HepG2 (cell line): Measurements from ENCODE around the gene MEF2A. TPM values are rescaled to one million over a fixed set of nuclear protein-coding genes. Genes with fewer than 3 reads are reported as not detected.

Experiments used
- ASH2L ChIP-seq: fragments of 300-600, 200-600 bp; sonication (generic); IDR thresholded peaks from 2 replicates; pipeline ENCODE4 v1.7.0; 2017; ENCODE audit warnings: low read depth, mild to moderate bottlenecking, moderate library complexity, mixed read lengths, low read length; ENCODE audit not compliant: insufficient read length
- CBX5 ChIP-seq: sonication (generic); formaldehyde crosslinking; IDR thresholded peaks from 2 replicates; pipeline ENCODE4 v1.4.0; 2020; ENCODE audit warnings: missing genetic modification reagents, borderline replicate concordance
- CENPT ChIP-seq: sonication (generic); formaldehyde crosslinking; IDR thresholded peaks from 2 replicates; pipeline ENCODE4 v1.8.0; 2022; ENCODE audit warnings: low read depth, mild to moderate bottlenecking, moderate library complexity, missing genetic modification reagents
- HMG20A ChIP-seq: IDR thresholded peaks from 2 replicates; pipeline ENCODE4 v1.6.1; 2016; ENCODE audit warnings: borderline replicate concordance
- JUND ChIP-seq: sonication (generic); formaldehyde crosslinking; IDR thresholded peaks from 2 replicates; pipeline ENCODE4 v1.8.0; 2022; ENCODE audit warnings: mild to moderate bottlenecking, missing genetic modification reagents
- MYC ChIP-seq: sonication (generic); formaldehyde crosslinking; IDR thresholded peaks from 2 replicates; pipeline ENCODE4 v1.9.0; 2021; ENCODE audit warnings: missing genetic modification reagents, borderline replicate concordance
- POLR2A ChIP-seq, 2 experiments: IDR thresholded peaks; 2 replicates each; pipeline ENCODE4 v1.6.1; 2011; ENCODE audit warnings: low read depth in 2 of 2, low read length in 2 of 2, mild to moderate bottlenecking in 1 of 2, moderate library complexity in 1 of 2; ENCODE audit not compliant: insufficient read depth in 1 of 2
- PRPF4 ChIP-seq: fragments of 200-400 bp; formaldehyde crosslinking; IDR thresholded peaks from 2 replicates; pipeline ENCODE4 v1.6.1; 2016; ENCODE audit warnings: low read length, low read depth; ENCODE audit not compliant: poor library complexity, severe bottlenecking
- SALL1 ChIP-seq: sonication (generic); formaldehyde crosslinking; IDR thresholded peaks from 2 replicates; pipeline ENCODE4 v1.8.0; 2022; ENCODE audit warnings: mild to moderate bottlenecking, missing genetic modification reagents
- SMARCE1 ChIP-seq: fragments of 450-650 bp; IDR thresholded peaks from 2 replicates; pipeline ENCODE4 v1.6.1; 2017; ENCODE audit warnings: borderline replicate concordance
- SP2 ChIP-seq: sonication (generic); formaldehyde crosslinking; IDR thresholded peaks from 2 replicates; pipeline ENCODE4 v1.5.1; 2020; ENCODE audit warnings: mild to moderate bottlenecking, missing genetic modification reagents
- SUZ12 ChIP-seq: fragments of 150-350 bp; IDR thresholded peaks from 2 replicates; pipeline ENCODE4 v1.6.1; 2014; ENCODE audit warnings: low read depth, low read length
- TMF1 ChIP-seq: sonication (generic); formaldehyde crosslinking; IDR thresholded peaks from 2 replicates; pipeline ENCODE4 v1.8.1; 2022; ENCODE audit warnings: low read depth, missing genetic modification reagents
- ZBTB20 ChIP-seq: sonication (generic); formaldehyde crosslinking; IDR thresholded peaks from 2 replicates; pipeline ENCODE4 v1.8.1; 2023; ENCODE audit warnings: missing genetic modification reagents, low read depth, mild to moderate bottlenecking, borderline replicate concordance
- ZEB1 ChIP-seq: IDR thresholded peaks from 2 replicates; pipeline ENCODE4 v1.6.1; 2012; ENCODE audit warnings: mild to moderate bottlenecking, low read depth, inconsistent platforms; ENCODE audit not compliant: insufficient replicate concordance
- ZNF12 ChIP-seq: sonication (generic); formaldehyde crosslinking; IDR thresholded peaks from 2 replicates; pipeline ENCODE4 v1.5.0; 2020; ENCODE audit warnings: missing genetic modification reagents
- ZNF644 ChIP-seq: IDR thresholded peaks from 2 replicates; pipeline ENCODE4 v1.6.1; 2016; ENCODE audit warnings: low read depth
- ZNF761 ChIP-seq: sonication (generic); formaldehyde crosslinking; conservative IDR thresholded peaks from 2 replicates; pipeline ENCODE4 v1.4.0; 2020; ENCODE audit warnings: mild to moderate bottlenecking, missing genetic modification reagents
- ZNF878 ChIP-seq: sonication (generic); formaldehyde crosslinking; IDR thresholded peaks from 2 replicates; pipeline ENCODE4 v1.8.1; 2023; ENCODE audit warnings: mild to moderate bottlenecking, missing genetic modification reagents, moderate library complexity
- polyA plus RNA-seq, 8 experiments: library from polyadenylated mRNA; depleted of rRNA in 3 of 8; stranded (reverse) in 7 of 8; unstranded in 1 of 8; fragments of >200 nt; fragmentation: Illumina TruSeq in 4 of 8; extraction: Trizol in 4 of 8; gene quantifications; 2 replicates each; pipeline versions ENCODE4 v1.2.1 to v1.2.3, GENCODE V29; 2011 to 2016; ENCODE audit warnings: low read depth in 4 of 8, missing spikeins in 1 of 8, mixed read lengths in 1 of 8; ENCODE audit not compliant: insufficient read depth in 1 of 8
- total RNA-seq, 5 experiments: library from RNA; depleted of rRNA; stranded (reverse); fragments of >200 nt; fragmentation: Illumina TruSeq; extraction: Trizol; gene quantifications; 2 replicates each; pipeline ENCODE4 v1.2.3, GENCODE V29; 2016; ENCODE audit warnings: low read depth in 1 of 5
- TF ChIP-seq, protein P1 (sequence below): sonication (generic); formaldehyde crosslinking; IDR thresholded peaks from 2 replicates; pipeline ENCODE4 v1.8.0; 2022; ENCODE audit warnings: missing genetic modification reagents, low read depth, mild to moderate bottlenecking, borderline replicate concordance
- TF ChIP-seq, protein P2 (sequence below): sonication (generic); formaldehyde crosslinking; IDR thresholded peaks from 2 replicates; pipeline ENCODE4 v1.8.0; 2022; ENCODE audit warnings: missing genetic modification reagents, mild to moderate bottlenecking, inconsistent platforms, borderline replicate concordance
- TF ChIP-seq, protein P3 (sequence below): sonication (generic); formaldehyde crosslinking; IDR thresholded peaks from 2 replicates; pipeline ENCODE4 v1.4.0; 2020; ENCODE audit warnings: missing genetic modification reagents
- TF ChIP-seq, protein P4 (sequence below): sonication (generic); formaldehyde crosslinking; IDR thresholded peaks from 2 replicates; pipeline ENCODE4 v1.5.0; 2020; ENCODE audit warnings: mild to moderate bottlenecking, missing genetic modification reagents, borderline replicate concordance

MEF2A gene
- total and polyA plus RNA-seq, 2 of the 13 experiments (the other 11 are each of a cell fraction or from before 2014, with no cell fraction given): 15.2 to 24.4 TPM

DNA sequence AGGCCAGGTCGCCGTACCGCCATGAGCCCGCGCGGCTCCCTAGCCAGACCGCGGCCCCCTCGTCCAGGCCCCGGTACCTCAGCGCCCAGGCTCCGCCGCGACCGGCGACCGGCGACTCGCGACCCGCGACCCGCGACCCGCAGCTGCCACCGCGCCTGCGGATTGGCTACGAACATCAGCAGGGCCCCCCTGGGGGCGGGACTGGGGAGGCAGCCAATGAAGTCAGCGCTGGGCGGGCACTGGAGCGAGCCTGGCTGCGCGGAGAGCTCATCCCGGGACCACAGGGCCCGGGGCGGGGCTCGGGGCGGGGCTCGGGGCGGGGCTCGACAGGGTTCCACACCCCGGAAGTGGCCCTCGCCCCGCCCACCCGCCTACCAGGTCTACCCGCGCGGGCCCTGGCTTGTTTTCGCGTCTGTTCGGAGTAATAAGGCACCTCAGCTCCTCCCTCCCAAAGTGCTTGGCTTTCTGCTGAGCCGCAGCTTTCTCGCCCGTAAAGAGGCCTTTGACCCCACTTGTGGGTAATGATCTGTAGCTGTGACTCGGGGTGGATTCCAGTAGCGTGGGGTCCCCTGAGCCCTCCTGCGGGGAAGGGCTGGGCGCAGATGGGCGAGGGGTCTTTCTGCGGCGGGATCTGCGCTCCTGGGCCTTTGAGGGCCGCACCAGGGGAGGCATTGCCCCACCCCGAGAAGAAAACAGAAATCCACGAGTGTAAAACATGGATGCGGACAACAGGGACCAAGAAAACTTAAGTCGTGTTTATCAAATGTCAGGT is 167.7 kb downstream of the MEF2A start, which contains the start of gene LYSMD4 (continued):
- 0 out of 2 replicates have a peak, but pooled peaks have one; percentile 36 for TF ChIP-seq CBX5 (CRISPR knock-in tag)
- no peak for TF ChIP-seq ASH2L
- TF ChIP-seq ZNF12 (CRISPR knock-in tag): no peak
- TF ChIP-seq JUND (CRISPR knock-in tag): no peak
- TF ChIP-seq ZNF644 (CRISPR knock-in tag): no peak
- peak; percentile 42; the same call in 1 of the 2 replicates for TF ChIP-seq MYC (CRISPR knock-in tag)
- TF ChIP-seq, protein P1, sequence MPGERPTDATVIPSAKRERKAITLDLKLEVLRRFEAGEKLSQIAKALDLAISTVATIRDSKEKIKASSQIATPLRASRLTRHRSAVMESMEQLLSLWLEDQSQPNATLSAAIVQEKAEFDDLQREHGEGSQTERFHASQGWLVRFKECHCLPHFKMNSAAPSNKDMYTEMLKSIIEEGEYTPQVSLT (CRISPR knock-in tag): no peak
- 0 out of 2 replicates have a peak, but pooled peaks have one; percentile 54 for TF ChIP-seq ZNF761 (CRISPR knock-in tag)
- no peak for TF ChIP-seq SMARCE1
- TF ChIP-seq HMG20A (CRISPR knock-in tag): no peak
- TF ChIP-seq SUZ12: no peak
- TF ChIP-seq, protein P2, sequence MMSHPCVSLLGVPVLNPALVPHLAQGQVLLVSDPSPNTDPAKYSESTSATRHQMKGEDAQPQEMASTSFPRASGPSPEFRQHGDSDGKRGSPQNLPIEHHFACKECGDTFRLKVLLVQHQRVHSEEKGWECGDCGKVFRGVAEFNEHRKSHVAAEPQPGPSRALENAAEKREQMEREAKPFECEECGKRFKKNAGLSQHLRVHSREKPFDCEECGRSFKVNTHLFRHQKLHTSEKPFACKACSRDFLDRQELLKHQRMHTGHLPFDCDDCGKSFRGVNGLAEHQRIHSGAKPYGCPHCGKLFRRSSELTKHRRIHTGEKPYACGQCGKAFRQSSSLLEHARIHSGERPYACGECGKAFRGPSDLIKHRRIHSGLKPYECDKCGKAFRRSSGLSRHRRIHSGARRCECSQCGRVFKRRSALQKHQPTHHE (CRISPR knock-in tag): no peak
- TF ChIP-seq, protein P3, sequence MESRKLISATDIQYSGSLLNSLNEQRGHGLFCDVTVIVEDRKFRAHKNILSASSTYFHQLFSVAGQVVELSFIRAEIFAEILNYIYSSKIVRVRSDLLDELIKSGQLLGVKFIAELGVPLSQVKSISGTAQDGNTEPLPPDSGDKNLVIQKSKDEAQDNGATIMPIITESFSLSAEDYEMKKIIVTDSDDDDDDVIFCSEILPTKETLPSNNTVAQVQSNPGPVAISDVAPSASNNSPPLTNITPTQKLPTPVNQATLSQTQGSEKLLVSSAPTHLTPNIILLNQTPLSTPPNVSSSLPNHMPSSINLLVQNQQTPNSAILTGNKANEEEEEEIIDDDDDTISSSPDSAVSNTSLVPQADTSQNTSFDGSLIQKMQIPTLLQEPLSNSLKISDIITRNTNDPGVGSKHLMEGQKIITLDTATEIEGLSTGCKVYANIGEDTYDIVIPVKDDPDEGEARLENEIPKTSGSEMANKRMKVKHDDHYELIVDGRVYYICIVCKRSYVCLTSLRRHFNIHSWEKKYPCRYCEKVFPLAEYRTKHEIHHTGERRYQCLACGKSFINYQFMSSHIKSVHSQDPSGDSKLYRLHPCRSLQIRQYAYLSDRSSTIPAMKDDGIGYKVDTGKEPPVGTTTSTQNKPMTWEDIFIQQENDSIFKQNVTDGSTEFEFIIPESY (CRISPR knock-in tag): no peak
- TF ChIP-seq, protein P4, sequence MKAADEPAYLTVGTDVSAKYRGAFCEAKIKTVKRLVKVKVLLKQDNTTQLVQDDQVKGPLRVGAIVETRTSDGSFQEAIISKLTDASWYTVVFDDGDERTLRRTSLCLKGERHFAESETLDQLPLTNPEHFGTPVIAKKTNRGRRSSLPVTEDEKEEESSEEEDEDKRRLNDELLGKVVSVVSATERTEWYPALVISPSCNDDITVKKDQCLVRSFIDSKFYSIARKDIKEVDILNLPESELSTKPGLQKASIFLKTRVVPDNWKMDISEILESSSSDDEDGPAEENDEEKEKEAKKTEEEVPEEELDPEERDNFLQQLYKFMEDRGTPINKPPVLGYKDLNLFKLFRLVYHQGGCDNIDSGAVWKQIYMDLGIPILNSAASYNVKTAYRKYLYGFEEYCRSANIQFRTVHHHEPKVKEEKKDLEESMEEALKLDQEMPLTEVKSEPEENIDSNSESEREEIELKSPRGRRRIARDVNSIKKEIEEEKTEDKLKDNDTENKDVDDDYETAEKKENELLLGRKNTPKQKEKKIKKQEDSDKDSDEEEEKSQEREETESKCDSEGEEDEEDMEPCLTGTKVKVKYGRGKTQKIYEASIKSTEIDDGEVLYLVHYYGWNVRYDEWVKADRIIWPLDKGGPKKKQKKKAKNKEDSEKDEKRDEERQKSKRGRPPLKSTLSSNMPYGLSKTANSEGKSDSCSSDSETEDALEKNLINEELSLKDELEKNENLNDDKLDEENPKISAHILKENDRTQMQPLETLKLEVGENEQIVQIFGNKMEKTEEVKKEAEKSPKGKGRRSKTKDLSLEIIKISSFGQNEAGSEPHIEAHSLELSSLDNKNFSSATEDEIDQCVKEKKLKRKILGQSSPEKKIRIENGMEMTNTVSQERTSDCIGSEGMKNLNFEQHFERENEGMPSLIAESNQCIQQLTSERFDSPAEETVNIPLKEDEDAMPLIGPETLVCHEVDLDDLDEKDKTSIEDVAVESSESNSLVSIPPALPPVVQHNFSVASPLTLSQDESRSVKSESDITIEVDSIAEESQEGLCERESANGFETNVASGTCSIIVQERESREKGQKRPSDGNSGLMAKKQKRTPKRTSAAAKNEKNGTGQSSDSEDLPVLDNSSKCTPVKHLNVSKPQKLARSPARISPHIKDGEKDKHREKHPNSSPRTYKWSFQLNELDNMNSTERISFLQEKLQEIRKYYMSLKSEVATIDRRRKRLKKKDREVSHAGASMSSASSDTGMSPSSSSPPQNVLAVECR (CRISPR knock-in tag): no peak
- TF ChIP-seq CENPT (CRISPR knock-in tag): no peak
- peak; percentile 76 for TF ChIP-seq SP2
- peak; percentile 38; the same call in 1 of the 2 replicates for TF ChIP-seq ZBTB20 (CRISPR knock-in tag)
- TF ChIP-seq POLR2A (IDR thresholded peaks at IDR 0.05; ENCODE audit: insufficient read depth in 1 of 2, low read depth in 2 of 2, low read length in 2 of 2): peak; percentile 76 to 79
- no peak for TF ChIP-seq TMF1
- no peak for TF ChIP-seq ZEB1
- TF ChIP-seq SALL1 (CRISPR knock-in tag): peak; percentile 73
- no peak for TF ChIP-seq ZNF878 (CRISPR knock-in tag)
- TF ChIP-seq PRPF4: no peak
